IMR-90 (cell line): ENCODE results near the gene PSMB4.

Source experiments
- CTCF ChIP-seq: conservative IDR thresholded peaks from 2 replicates; pipeline ENCODE4 v1.5.1; 2012; ENCODE audit warnings: mild to moderate bottlenecking, low read depth, low read length, improper control_type of control experiment
- TF ChIP-seq, protein P1 (sequence below): fragments of 150-350 bp; IDR thresholded peaks from 2 replicates; pipeline ENCODE4 v1.6.1; 2017; ENCODE audit warnings: mild to moderate bottlenecking, antibody characterized with exemption, low read length, low read depth

DNA sequence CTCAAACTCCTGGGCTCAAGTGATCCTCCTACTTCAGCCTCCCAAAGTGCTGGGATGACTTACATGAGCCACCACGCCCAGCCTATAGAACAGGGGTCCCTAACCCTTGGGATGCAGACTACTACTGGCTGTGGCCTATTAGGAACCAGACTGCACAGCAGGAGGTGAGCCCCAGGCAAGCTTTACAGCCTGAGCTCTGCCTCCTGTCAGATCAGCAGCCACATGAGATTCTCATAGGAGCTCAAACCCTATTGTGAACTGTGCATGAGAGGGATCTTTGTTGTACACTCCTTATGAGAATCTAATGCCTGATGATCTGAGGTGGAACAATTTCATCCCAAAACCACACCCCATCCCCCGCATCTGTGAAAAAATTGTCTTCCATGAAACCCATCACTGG is 13.4 kb upstream of the PSMB4 start:
- TF ChIP-seq, protein P1, sequence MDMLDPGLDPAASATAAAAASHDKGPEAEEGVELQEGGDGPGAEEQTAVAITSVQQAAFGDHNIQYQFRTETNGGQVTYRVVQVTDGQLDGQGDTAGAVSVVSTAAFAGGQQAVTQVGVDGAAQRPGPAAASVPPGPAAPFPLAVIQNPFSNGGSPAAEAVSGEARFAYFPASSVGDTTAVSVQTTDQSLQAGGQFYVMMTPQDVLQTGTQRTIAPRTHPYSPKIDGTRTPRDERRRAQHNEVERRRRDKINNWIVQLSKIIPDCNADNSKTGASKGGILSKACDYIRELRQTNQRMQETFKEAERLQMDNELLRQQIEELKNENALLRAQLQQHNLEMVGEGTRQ = no peak
- no peak for TF ChIP-seq CTCF
